ENCODE data around the gene TP53INP2. TPM values are rescaled to one million over a fixed set of nuclear protein-coding genes. Genes with fewer than 3 reads are reported as not detected.

TP53INP2 gene
- total RNA-seq, 1 experiment from 2014 or later: 7.1 TPM

DNA sequence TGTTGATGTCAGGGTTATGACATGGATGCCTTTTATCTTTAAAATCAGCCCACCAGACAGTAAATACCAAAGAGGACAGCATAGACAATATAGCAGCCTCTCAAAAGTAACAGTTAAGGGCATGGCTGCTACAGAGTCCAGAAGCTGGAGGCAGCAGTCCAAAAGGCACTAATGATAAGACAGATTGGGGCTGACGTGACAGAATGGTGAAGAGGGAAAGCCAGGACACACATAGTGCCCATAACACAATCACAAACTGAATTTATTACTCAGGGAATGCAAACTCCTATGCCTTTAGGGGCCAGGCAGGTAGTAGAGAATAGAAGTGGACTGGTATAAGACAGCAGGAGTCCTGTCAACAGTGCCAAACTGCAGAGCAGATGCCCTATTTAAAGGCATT is 40.7 kb downstream of the TP53INP2 start:
- no peak overlapping the region for H3K9ac ChIP-seq (ENCODE audit: low read length)
- H3K79me2 ChIP-seq (ENCODE audit: insufficient read depth, low read length): no peaks in the 10 kb centered on the region
- H3K4me3 ChIP-seq (replicated peaks in 1 of 2; ENCODE audit: low read depth in 1 of 2, low read length in 2 of 2): no peak overlapping the region
- H3K9me3 ChIP-seq (ENCODE audit: control insufficient read depth in 1 of 2, insufficient read depth in 1 of 2, low read depth in 1 of 2, low read length in 2 of 2): no peaks in the 10 kb centered on the region
- RAD21 ChIA-PET (ENCODE audit: low non-redundant PET in 1 of 2, low total read pairs in 2 of 2, uncharacterized antibody in 2 of 2, unreplicated experiment in 2 of 2): no interaction called here
- BruUV-seq (replicated peaks): no TSS peak
- POLR2A ChIA-PET: no interaction called here
- no peaks in the 10 kb centered on the region for H3K9me2 ChIP-seq (ENCODE audit: insufficient read depth)
- H3K36me3 ChIP-seq (ENCODE audit: control insufficient read depth in 1 of 2, insufficient read depth in 2 of 2, low read length in 2 of 2): peaks cover 30 to 36% of the 10 kb centered on the region in 2 experiments
- TF ChIP-seq RAD21 (IDR thresholded peaks at IDR 0.05; ENCODE audit: low read depth) (no peak), POLR2A (IDR thresholded peaks at IDR 0.05; ENCODE audit: borderline replicate concordance, extremely low read depth, insufficient read depth, insufficient read length) (no peak), SP1 (IDR thresholded peaks at IDR 0.05; ENCODE audit: low read depth) (no peak), TCF7L2 (IDR thresholded peaks at IDR 0.05; ENCODE audit: borderline replicate concordance, extremely low read depth, insufficient read depth, insufficient read length) (no peak), ZFX (IDR thresholded peaks at IDR 0.05) (no peak), FOSL1 (IDR thresholded peaks at IDR 0.05; ENCODE audit: low read depth) (no peak), YY1 (IDR thresholded peaks at IDR 0.05; ENCODE audit: extremely low read depth, insufficient replicate concordance, low read depth, low read length) (no peak), CBX3 (IDR thresholded peaks at IDR 0.05; ENCODE audit: low read depth) (no peak), ELF1 (IDR thresholded peaks at IDR 0.05; ENCODE audit: borderline replicate concordance, low read depth) (no peak), JUND (IDR thresholded peaks at IDR 0.05) (no peak), EZH2phosphoT487 (IDR thresholded peaks at IDR 0.05; ENCODE audit: borderline replicate concordance) (no peak), POLR2AphosphoS5 (IDR thresholded peaks at IDR 0.05; ENCODE audit: low read depth, low read length) (no peak), SIN3A (IDR thresholded peaks at IDR 0.05; ENCODE audit: low read depth) (no peak)
- TF ChIP-seq, protein P1, sequence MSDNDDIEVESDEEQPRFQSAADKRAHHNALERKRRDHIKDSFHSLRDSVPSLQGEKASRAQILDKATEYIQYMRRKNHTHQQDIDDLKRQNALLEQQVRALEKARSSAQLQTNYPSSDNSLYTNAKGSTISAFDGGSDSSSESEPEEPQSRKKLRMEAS (IDR thresholded peaks at IDR 0.05): no peak
- TF ChIP-seq, protein P2, sequence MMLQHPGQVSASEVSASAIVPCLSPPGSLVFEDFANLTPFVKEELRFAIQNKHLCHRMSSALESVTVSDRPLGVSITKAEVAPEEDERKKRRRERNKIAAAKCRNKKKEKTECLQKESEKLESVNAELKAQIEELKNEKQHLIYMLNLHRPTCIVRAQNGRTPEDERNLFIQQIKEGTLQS (IDR thresholded peaks at IDR 0.05): no peak
- TF ChIP-seq, protein P3, sequence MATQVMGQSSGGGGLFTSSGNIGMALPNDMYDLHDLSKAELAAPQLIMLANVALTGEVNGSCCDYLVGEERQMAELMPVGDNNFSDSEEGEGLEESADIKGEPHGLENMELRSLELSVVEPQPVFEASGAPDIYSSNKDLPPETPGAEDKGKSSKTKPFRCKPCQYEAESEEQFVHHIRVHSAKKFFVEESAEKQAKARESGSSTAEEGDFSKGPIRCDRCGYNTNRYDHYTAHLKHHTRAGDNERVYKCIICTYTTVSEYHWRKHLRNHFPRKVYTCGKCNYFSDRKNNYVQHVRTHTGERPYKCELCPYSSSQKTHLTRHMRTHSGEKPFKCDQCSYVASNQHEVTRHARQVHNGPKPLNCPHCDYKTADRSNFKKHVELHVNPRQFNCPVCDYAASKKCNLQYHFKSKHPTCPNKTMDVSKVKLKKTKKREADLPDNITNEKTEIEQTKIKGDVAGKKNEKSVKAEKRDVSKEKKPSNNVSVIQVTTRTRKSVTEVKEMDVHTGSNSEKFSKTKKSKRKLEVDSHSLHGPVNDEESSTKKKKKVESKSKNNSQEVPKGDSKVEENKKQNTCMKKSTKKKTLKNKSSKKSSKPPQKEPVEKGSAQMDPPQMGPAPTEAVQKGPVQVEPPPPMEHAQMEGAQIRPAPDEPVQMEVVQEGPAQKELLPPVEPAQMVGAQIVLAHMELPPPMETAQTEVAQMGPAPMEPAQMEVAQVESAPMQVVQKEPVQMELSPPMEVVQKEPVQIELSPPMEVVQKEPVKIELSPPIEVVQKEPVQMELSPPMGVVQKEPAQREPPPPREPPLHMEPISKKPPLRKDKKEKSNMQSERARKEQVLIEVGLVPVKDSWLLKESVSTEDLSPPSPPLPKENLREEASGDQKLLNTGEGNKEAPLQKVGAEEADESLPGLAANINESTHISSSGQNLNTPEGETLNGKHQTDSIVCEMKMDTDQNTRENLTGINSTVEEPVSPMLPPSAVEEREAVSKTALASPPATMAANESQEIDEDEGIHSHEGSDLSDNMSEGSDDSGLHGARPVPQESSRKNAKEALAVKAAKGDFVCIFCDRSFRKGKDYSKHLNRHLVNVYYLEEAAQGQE (IDR thresholded peaks at IDR 0.05; ENCODE audit: low read depth): no peak
- TF ChIP-seq, protein P4, sequence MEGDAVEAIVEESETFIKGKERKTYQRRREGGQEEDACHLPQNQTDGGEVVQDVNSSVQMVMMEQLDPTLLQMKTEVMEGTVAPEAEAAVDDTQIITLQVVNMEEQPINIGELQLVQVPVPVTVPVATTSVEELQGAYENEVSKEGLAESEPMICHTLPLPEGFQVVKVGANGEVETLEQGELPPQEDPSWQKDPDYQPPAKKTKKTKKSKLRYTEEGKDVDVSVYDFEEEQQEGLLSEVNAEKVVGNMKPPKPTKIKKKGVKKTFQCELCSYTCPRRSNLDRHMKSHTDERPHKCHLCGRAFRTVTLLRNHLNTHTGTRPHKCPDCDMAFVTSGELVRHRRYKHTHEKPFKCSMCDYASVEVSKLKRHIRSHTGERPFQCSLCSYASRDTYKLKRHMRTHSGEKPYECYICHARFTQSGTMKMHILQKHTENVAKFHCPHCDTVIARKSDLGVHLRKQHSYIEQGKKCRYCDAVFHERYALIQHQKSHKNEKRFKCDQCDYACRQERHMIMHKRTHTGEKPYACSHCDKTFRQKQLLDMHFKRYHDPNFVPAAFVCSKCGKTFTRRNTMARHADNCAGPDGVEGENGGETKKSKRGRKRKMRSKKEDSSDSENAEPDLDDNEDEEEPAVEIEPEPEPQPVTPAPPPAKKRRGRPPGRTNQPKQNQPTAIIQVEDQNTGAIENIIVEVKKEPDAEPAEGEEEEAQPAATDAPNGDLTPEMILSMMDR (IDR thresholded peaks at IDR 0.05 in 2 of 3, conservative IDR thresholded peaks at IDR 0.05 in 1 of 3; ENCODE audit: borderline replicate concordance in 1 of 3, insufficient read depth in 1 of 3, low read depth in 2 of 3, low read length in 2 of 3): no peak
- TF ChIP-seq, protein P5, sequence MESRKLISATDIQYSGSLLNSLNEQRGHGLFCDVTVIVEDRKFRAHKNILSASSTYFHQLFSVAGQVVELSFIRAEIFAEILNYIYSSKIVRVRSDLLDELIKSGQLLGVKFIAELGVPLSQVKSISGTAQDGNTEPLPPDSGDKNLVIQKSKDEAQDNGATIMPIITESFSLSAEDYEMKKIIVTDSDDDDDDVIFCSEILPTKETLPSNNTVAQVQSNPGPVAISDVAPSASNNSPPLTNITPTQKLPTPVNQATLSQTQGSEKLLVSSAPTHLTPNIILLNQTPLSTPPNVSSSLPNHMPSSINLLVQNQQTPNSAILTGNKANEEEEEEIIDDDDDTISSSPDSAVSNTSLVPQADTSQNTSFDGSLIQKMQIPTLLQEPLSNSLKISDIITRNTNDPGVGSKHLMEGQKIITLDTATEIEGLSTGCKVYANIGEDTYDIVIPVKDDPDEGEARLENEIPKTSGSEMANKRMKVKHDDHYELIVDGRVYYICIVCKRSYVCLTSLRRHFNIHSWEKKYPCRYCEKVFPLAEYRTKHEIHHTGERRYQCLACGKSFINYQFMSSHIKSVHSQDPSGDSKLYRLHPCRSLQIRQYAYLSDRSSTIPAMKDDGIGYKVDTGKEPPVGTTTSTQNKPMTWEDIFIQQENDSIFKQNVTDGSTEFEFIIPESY (IDR thresholded peaks at IDR 0.05; ENCODE audit: extremely low read depth, insufficient replicate concordance, low read length): no peak
- no peaks in the 10 kb centered on the region for H4K20me1 ChIP-seq (ENCODE audit: insufficient read depth)
- no peak for DNase-seq (ENCODE audit: low read depth, low spot score)
- H3K4me2 ChIP-seq (ENCODE audit: low read length): no peak overlapping the region
- no peak overlapping the region for H3K27ac ChIP-seq (ENCODE audit: low read depth, low read length)
- no peak overlapping the region for H2AFZ ChIP-seq (ENCODE audit: low read depth, low read length, poor library complexity, severe bottlenecking)
- H3K4me1 ChIP-seq (ENCODE audit: control insufficient read depth in 1 of 2, insufficient read depth in 2 of 2, low read length in 2 of 2): no peaks in the 10 kb centered on the region
- CTCF ChIA-PET: no interaction called here
- no peak for ATAC-seq
- H3K27me3 ChIP-seq (ENCODE audit: insufficient read depth, low read length): no peaks in the 10 kb centered on the region
- intact Hi-C loops (cut with micrococcal nuclease): no loop called here

Data from HCT116 (cell line).